T-helper 1 cell treated with Interleukin-12 subunit alpha and Interleukin-12 subunit beta and Interleukin-4 antibody, amounts not matched to agents 30 μg/mL and 1 μg/mL, for 36 hours (primary cell): Measurements from ENCODE around the gene UVSSA.
"Not testable (repeated sequence)": the region's sequence is repeated elsewhere in the genome, so short reads cannot be mapped to it uniquely, and the experiment has no call there.

Source experiments
- H3K27ac Mint-ChIP-seq: one replicate; pipeline ENCODE4 v1.8.0; 2021; ENCODE audit warnings: mild to moderate bottlenecking, mixed read lengths
- H3K27me3 Mint-ChIP-seq: one replicate; pipeline ENCODE4 v1.8.0; 2021; ENCODE audit warnings: low read depth, mixed read lengths
- H3K36me3 Mint-ChIP-seq: one replicate; pipeline ENCODE4 v1.8.0; 2021; ENCODE audit warnings: low read depth, mixed read lengths
- H3K4me1 Mint-ChIP-seq: one replicate; pipeline ENCODE4 v1.8.0; 2021; ENCODE audit warnings: low read depth, mixed read lengths
- H3K4me3 Mint-ChIP-seq: one replicate; pipeline ENCODE4 v1.8.0; 2021; ENCODE audit warnings: mild to moderate bottlenecking, moderate library complexity, mixed read lengths
- H3K9me3 Mint-ChIP-seq: one replicate; pipeline ENCODE4 v1.8.0; 2021; ENCODE audit warnings: mixed read lengths

UVSSA gene

GRCh38 chr4:1385373-1386340, 38.6 kb downstream of the UVSSA start:
- H3K36me3 Mint-ChIP-seq, result peaks cover 13% of the 10 kb centered on the region
- no peak overlapping the region for H3K27ac Mint-ChIP-seq
- H3K4me1 Mint-ChIP-seq, result no peaks in the 10 kb centered on the region
- H3K4me3 Mint-ChIP-seq, result no peak overlapping the region
- peaks cover 15% of the 10 kb centered on the region for H3K9me3 Mint-ChIP-seq
- no peaks in the 10 kb centered on the region for H3K27me3 Mint-ChIP-seq

- not testable (repeated sequence) for H3K27ac Mint-ChIP-seq, H3K4me3 Mint-ChIP-seq, H3K27me3 Mint-ChIP-seq, H3K4me1 Mint-ChIP-seq
- peaks cover 15% of the 10 kb centered on the region for H3K9me3 Mint-ChIP-seq
- H3K36me3 Mint-ChIP-seq, result peaks cover 11% of the 10 kb centered on the region
Observed at GRCh38 chr4:1393363-1393762, 46.4 kb downstream of the UVSSA start.

- Mint-ChIP-seq H3K4me1 (no peaks in the 10 kb centered on the region), H3K9me3 (peaks cover 14% of the 10 kb centered on the region), H3K36me3 (peaks cover 7% of the 10 kb centered on the region), H3K27me3 (no peaks in the 10 kb centered on the region), H3K27ac (no peak overlapping the region), H3K4me3 (no peak overlapping the region)
Observed at GRCh38 chr4:1393866-1394265, 46.9 kb downstream of the UVSSA start.

- H3K4me1 Mint-ChIP-seq, H3K4me3 Mint-ChIP-seq, H3K27me3 Mint-ChIP-seq, H3K36me3 Mint-ChIP-seq, H3K27ac Mint-ChIP-seq: not testable (repeated sequence)
- H3K9me3 Mint-ChIP-seq, result peaks cover 14% of the 10 kb centered on the region
Observed at GRCh38 chr4:1394554-1395388, 47.8 kb downstream of the UVSSA start.

GRCh38 chr4:1395389-1395820, 48.4 kb downstream of the UVSSA start:
- peaks cover 12% of the 10 kb centered on the region for H3K9me3 Mint-ChIP-seq
- not testable (repeated sequence) for H3K4me3 Mint-ChIP-seq, H3K27me3 Mint-ChIP-seq, H3K4me1 Mint-ChIP-seq, H3K36me3 Mint-ChIP-seq, H3K27ac Mint-ChIP-seq

- Mint-ChIP-seq H3K27ac (no peak overlapping the region), H3K36me3 (peaks cover 9% of the 10 kb centered on the region), H3K4me3 (no peak overlapping the region), H3K4me1 (no peaks in the 10 kb centered on the region), H3K9me3 (peaks cover 12% of the 10 kb centered on the region), H3K27me3 (peaks cover 5% of the 10 kb centered on the region)
Observed at GRCh38 chr4:1395941-1396805, 49.2 kb downstream of the UVSSA start.

GRCh38 chr4:1396806-1397455, 49.9 kb downstream of the UVSSA start:
- Mint-ChIP-seq H3K27ac (no peak overlapping the region), H3K9me3 (peaks cover 12% of the 10 kb centered on the region), H3K4me3 (no peak overlapping the region), H3K4me1 (no peaks in the 10 kb centered on the region), H3K36me3 (peaks cover 9% of the 10 kb centered on the region), H3K27me3 (peaks cover 9% of the 10 kb centered on the region)

- H3K27ac Mint-ChIP-seq, result no peak overlapping the region
- H3K36me3 Mint-ChIP-seq, result peaks cover 6% of the 10 kb centered on the region
- H3K27me3 Mint-ChIP-seq, result peaks cover 12% of the 10 kb centered on the region
- H3K4me1 Mint-ChIP-seq, result no peaks in the 10 kb centered on the region
- no peak overlapping the region for H3K4me3 Mint-ChIP-seq
- H3K9me3 Mint-ChIP-seq, result peaks cover 12% of the 10 kb centered on the region
Observed at GRCh38 chr4:1398681-1399507, 51.9 kb downstream of the UVSSA start.

- H3K27me3 Mint-ChIP-seq, result peaks cover 15% of the 10 kb centered on the region
- peaks cover 6% of the 10 kb centered on the region for H3K36me3 Mint-ChIP-seq
- H3K4me1 Mint-ChIP-seq, result no peaks in the 10 kb centered on the region
- no peak overlapping the region for H3K4me3 Mint-ChIP-seq
- H3K9me3 Mint-ChIP-seq, result peaks cover 12% of the 10 kb centered on the region
- H3K27ac Mint-ChIP-seq, result no peak overlapping the region
Observed at GRCh38 chr4:1399508-1400190, 52.6 kb downstream of the UVSSA start.

GRCh38 chr4:1400191-1400805, 53.3 kb downstream of the UVSSA start:
- Mint-ChIP-seq H3K9me3 (peaks cover 12% of the 10 kb centered on the region), H3K4me1 (peaks cover 2% of the 10 kb centered on the region), H3K27ac (no peak overlapping the region), H3K4me3 (no peak overlapping the region), H3K27me3 (peaks cover 19% of the 10 kb centered on the region), H3K36me3 (peaks cover 6% of the 10 kb centered on the region)

- Mint-ChIP-seq H3K4me1 (peaks cover 3% of the 10 kb centered on the region), H3K27me3 (peaks cover 22% of the 10 kb centered on the region), H3K36me3 (peaks cover 2% of the 10 kb centered on the region), H3K9me3 (peaks cover 7% of the 10 kb centered on the region), H3K4me3 (no peak overlapping the region), H3K27ac (no peak overlapping the region)
Observed at GRCh38 chr4:1400831-1401408, 53.9 kb downstream of the UVSSA start.

GRCh38 chr4:1401409-1402020, 54.5 kb downstream of the UVSSA start:
- Mint-ChIP-seq H3K4me1 (peaks cover 3% of the 10 kb centered on the region), H3K4me3 (no peak overlapping the region), H3K36me3 (peaks cover 2% of the 10 kb centered on the region), H3K27ac (no peak overlapping the region), H3K27me3 (peaks cover 22% of the 10 kb centered on the region), H3K9me3 (peaks cover 7% of the 10 kb centered on the region)
